ENCODE results near the gene LRRC28. TPM values are rescaled to one million over a fixed set of nuclear protein-coding genes. Genes with fewer than 3 reads are reported as not detected.

The LRRC28 gene
- polyA plus RNA-seq, 1 of the 3 experiments (the other 2 are of a cell fraction) = 15.2 TPM

DNA sequence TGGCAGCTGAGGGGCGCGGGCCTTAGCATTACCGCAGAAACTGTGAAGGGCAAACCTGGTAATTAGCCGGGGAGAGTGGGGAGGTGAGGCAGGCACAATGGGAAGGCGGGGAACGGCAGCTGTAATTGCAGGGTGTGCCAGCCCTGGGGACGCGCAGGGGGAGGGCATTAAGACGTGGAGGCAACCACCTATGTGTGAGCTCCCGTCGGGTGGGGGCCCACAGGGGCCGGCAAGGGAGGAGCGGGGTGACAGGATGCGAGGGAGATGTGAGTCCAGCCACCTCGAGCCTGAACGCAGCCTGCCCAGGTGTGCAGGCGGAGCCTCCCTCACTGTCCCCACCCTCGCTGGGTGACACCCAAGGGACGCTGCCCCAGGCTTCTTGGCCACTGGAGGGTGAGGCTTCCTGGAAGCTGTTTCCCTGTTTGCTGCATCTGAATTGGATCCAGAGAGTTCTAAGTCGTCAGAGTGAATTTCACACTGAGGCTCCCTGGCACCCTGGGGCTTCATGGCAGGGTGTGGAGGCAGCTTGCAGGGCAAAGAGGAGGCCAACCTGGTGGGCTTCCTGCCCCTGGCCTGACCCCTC, 183.9 kb downstream of the LRRC28 start:
- H3K79me2 ChIP-seq (ENCODE audit: insufficient read depth) = no peaks in the 10 kb centered on the region
- no peaks in the 10 kb centered on the region for H3K9me2 ChIP-seq
- no peak overlapping the region for H2AFZ ChIP-seq (ENCODE audit: low read depth)
- CTCF ChIA-PET = no interaction called here
- TF ChIP-seq TEAD4 (IDR thresholded peaks at IDR 0.05; ENCODE audit: borderline replicate concordance, insufficient read depth) (no peak), EP300 (IDR thresholded peaks at IDR 0.05; ENCODE audit: borderline replicate concordance in 1 of 2, low read depth in 1 of 2, low read length in 1 of 2) (no peak), GABPA (IDR thresholded peaks at IDR 0.05; ENCODE audit: low read depth) (no peak), CHD2 (IDR thresholded peaks at IDR 0.05; ENCODE audit: low read length, partially characterized antibody) (no peak), FOSL2 (IDR thresholded peaks at IDR 0.05; ENCODE audit: borderline replicate concordance, low read depth) (no peak)
- TF ChIP-seq, protein P1, sequence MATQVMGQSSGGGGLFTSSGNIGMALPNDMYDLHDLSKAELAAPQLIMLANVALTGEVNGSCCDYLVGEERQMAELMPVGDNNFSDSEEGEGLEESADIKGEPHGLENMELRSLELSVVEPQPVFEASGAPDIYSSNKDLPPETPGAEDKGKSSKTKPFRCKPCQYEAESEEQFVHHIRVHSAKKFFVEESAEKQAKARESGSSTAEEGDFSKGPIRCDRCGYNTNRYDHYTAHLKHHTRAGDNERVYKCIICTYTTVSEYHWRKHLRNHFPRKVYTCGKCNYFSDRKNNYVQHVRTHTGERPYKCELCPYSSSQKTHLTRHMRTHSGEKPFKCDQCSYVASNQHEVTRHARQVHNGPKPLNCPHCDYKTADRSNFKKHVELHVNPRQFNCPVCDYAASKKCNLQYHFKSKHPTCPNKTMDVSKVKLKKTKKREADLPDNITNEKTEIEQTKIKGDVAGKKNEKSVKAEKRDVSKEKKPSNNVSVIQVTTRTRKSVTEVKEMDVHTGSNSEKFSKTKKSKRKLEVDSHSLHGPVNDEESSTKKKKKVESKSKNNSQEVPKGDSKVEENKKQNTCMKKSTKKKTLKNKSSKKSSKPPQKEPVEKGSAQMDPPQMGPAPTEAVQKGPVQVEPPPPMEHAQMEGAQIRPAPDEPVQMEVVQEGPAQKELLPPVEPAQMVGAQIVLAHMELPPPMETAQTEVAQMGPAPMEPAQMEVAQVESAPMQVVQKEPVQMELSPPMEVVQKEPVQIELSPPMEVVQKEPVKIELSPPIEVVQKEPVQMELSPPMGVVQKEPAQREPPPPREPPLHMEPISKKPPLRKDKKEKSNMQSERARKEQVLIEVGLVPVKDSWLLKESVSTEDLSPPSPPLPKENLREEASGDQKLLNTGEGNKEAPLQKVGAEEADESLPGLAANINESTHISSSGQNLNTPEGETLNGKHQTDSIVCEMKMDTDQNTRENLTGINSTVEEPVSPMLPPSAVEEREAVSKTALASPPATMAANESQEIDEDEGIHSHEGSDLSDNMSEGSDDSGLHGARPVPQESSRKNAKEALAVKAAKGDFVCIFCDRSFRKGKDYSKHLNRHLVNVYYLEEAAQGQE (IDR thresholded peaks at IDR 0.05; ENCODE audit: low read depth, low read length) = no peak
- no peaks in the 10 kb centered on the region for H3K27me3 ChIP-seq (ENCODE audit: insufficient read depth)
- no peaks in the 10 kb centered on the region for H3K9me3 ChIP-seq
- H3K4me2 ChIP-seq = no peak overlapping the region
- no peak overlapping the region for H3K9ac ChIP-seq
- H3F3A ChIP-seq (replicated peaks; ENCODE audit: insufficient read depth) = no peaks in the 10 kb centered on the region
- POLR2A ChIA-PET = no interaction called here
- no peaks in the 10 kb centered on the region for H3K36me3 ChIP-seq (replicated peaks in 1 of 2; ENCODE audit: control insufficient read depth in 1 of 2, insufficient read depth in 2 of 2, low read length in 1 of 2)
- DNase-seq = no peak
- WGBS (ENCODE audit: low lambda C conversion rate) = 84% methylated on average over 13 of the region's 20 CpGs
- no peaks in the 10 kb centered on the region for H4K20me1 ChIP-seq (ENCODE audit: insufficient read depth)
- no peak overlapping the region for H3K27ac ChIP-seq (ENCODE audit: low read depth in 2 of 2, low read length in 1 of 2)
- H3K4me3 ChIP-seq (ENCODE audit: low read depth in 2 of 2, low read length in 1 of 2) = no peak overlapping the region
- H3K4me1 ChIP-seq (ENCODE audit: control insufficient read depth in 1 of 2, insufficient read depth in 2 of 2, low read depth in 1 of 2, low read length in 1 of 2) = no peaks in the 10 kb centered on the region

DNA sequence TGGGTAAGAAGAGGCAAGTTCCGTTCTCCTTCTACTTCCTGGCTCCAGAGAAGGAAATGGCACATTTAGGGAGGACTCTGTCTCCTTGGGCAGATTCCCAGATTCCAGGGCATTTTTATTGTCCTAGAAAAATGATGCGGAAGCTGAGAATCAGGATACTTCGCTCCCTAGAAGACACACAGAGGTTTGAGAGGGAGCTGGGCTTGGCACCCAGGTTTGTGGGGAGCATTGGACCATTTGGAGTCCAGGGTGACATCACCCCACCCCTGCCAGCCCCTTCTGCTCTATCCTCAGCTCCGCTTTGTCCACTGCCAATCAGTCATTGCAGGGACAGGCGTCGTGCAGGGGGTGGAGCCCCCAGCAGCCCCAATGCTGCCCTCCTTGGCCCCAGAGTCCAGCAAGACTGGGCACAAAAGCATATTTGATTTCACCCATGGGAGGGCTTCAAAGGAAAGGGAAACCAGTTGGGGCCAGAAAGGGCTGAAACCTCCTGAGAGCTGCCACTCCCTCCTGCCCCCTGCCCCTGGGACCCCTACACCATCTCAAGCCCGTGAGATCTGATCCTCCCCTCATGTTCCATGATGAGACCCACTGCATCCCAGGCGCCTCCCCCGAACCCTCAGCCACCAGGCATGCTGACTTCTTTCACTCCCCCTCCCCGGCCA, 184.7 kb downstream of the LRRC28 start:
- H3K27ac ChIP-seq (ENCODE audit: low read depth in 2 of 2, low read length in 1 of 2) = no peak overlapping the region
- H3K4me2 ChIP-seq = no peak overlapping the region
- TF ChIP-seq GABPA (IDR thresholded peaks at IDR 0.05; ENCODE audit: low read depth) = no peak
- H3K79me2 ChIP-seq (ENCODE audit: insufficient read depth) = no peaks in the 10 kb centered on the region
- 87% methylated on average over 7 of the region's 10 CpGs for WGBS (ENCODE audit: low lambda C conversion rate)
- H3K9me2 ChIP-seq = no peaks in the 10 kb centered on the region
- no peaks in the 10 kb centered on the region for H3K4me1 ChIP-seq (ENCODE audit: control insufficient read depth in 1 of 2, insufficient read depth in 2 of 2, low read depth in 1 of 2, low read length in 1 of 2)
- CTCF ChIA-PET = no interaction called here
- H3K27me3 ChIP-seq (ENCODE audit: insufficient read depth) = no peaks in the 10 kb centered on the region
- H2AFZ ChIP-seq (ENCODE audit: low read depth) = no peak overlapping the region
- H4K20me1 ChIP-seq (ENCODE audit: insufficient read depth) = no peaks in the 10 kb centered on the region
- no peak overlapping the region for H3K9ac ChIP-seq
- H3K9me3 ChIP-seq = no peaks in the 10 kb centered on the region
- no peak for DNase-seq
- H3K4me3 ChIP-seq (ENCODE audit: low read depth in 2 of 2, low read length in 1 of 2) = no peak overlapping the region
- POLR2A ChIA-PET = no interaction called here
- no peaks in the 10 kb centered on the region for H3F3A ChIP-seq (replicated peaks; ENCODE audit: insufficient read depth)
- no peaks in the 10 kb centered on the region for H3K36me3 ChIP-seq (replicated peaks in 1 of 2; ENCODE audit: control insufficient read depth in 1 of 2, insufficient read depth in 2 of 2, low read length in 1 of 2)
